ENCODE measurements around the gene AADACL4.

DNA sequence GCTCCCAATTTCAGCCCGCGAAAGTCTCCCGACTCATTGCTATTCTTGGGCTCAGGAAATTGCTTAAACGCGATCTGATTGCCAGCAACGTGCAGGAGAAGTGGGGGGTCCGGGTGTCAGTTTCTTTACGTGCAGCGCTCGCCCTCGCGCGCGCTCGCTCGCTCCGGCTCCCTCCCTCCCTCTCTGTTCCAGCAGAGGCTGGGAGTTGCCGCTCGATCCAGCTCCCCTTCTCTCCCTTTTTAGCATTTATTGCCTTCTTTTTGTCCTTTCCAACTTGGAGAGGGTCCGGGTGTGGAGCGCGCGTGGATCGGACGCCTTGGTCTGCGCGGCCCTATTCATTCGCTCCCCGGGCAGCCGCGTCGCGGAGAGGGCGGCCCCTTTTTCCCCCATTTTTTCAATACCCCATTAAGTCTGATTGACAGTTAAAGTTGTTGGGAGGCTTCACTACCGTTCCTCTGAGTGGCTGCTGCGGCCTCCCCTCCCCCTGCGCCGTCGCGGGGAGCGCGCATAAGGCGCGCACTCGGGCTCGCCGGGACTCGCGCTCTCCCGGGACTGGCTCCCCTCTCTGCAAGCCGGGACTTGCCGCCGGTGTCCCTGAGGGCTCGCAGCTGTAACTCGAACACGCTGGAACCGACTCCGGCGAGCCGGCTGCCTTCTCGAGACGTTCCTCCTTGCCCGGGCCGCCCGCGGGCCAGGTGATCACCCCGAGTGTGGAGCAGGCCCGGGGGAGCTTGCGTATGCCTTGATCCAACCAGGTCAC, 25.8 kb upstream of the AADACL4 start, which contains the start of gene DHRS3:
- no peak for TF ChIP-seq EP300 (IDR thresholded peaks at IDR 0.05; ENCODE audit: low read depth)
- TF ChIP-seq, protein P1, sequence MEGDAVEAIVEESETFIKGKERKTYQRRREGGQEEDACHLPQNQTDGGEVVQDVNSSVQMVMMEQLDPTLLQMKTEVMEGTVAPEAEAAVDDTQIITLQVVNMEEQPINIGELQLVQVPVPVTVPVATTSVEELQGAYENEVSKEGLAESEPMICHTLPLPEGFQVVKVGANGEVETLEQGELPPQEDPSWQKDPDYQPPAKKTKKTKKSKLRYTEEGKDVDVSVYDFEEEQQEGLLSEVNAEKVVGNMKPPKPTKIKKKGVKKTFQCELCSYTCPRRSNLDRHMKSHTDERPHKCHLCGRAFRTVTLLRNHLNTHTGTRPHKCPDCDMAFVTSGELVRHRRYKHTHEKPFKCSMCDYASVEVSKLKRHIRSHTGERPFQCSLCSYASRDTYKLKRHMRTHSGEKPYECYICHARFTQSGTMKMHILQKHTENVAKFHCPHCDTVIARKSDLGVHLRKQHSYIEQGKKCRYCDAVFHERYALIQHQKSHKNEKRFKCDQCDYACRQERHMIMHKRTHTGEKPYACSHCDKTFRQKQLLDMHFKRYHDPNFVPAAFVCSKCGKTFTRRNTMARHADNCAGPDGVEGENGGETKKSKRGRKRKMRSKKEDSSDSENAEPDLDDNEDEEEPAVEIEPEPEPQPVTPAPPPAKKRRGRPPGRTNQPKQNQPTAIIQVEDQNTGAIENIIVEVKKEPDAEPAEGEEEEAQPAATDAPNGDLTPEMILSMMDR (IDR thresholded peaks at IDR 0.05), result no peak

Data from transverse colon (tissue), 3 donors.